GM21737 (cell line): ENCODE data around the gene F5.
A peak's percentile ranks its signal among the peaks of the same experiment; 100 is the strongest.
"Not testable (repeated sequence)": the region's sequence is repeated elsewhere in the genome, so short reads cannot be mapped to it uniquely, and the experiment has no call there.

Source experiments
- ATAC-seq: cut with Tn5 transposase; IDR thresholded peaks from one replicate; pipeline ENCODE4 v1.9.1; 2021; ENCODE audit warnings: mild to moderate bottlenecking, moderate library complexity; ENCODE audit not compliant: unreplicated experiment

Gene F5

DNA sequence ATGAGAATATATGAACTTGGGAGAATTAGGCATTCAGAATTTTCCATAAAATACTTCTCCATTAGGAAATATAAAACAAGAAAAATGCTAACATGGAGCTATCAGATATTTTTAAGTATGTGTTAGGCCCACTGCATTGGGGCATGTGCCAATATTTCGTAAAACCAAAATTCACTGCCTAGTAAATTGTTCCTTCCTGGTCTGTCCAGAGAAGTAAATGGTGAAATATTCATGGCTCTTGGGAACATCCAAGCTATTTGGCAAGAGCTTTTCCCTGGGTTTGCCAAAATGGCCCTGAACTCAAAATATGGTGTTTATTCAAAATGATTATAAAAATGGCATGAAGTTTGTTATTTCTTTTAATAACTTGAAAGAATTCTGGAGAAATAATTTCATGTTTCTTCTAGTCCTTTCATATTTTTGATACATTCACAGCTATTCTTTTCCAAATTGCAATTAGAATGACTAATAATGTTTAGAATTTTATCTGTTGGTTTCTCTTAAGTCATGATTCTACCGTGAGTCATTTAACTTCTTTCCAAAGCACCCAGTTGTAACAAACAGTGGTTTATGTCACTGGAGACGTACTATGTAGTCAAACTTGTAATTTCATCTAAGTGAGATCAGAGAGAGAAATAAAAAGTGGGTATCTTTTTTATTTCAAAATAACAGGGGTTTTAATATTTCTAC lies 74.8 kb downstream of the F5 start:
- no peak for ATAC-seq

DNA sequence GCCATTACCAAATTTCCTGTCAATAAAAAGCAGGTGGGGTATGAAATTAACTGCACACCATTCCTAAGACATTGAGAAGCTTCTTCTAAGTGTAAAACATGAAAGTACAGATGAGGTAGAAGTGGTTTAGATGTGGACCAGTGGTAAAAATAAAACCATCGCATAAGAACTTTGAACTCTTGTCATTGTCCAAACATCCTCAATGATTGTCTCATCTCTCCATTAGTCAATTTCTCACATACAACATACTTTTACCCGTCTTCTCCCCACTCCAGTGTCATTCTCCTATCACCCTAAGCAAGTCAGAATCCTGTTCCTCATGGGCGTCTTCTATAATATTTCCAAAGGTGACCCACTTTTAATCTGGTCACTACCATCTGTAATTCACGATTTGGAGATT lies 76.2 kb downstream of the F5 start:
- ATAC-seq, result no peak

DNA sequence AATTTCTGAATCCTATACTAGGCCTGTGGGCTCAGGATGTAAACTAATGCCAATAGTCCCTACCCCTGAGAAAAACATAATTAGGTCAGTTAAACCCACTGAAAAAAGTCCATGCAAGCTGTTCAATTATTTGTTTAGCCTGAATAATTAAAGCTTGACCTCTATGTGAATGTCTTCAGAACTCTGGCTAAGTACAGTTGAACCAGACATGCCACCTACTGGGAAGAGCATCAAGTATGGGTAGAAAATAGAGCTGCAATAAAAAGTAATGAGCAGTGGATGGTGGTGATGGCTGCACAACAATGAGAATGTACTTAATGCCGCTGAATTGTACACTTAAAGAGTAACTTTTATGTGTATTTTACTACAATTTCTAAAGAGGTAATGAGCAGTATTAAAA lies 76.9 kb downstream of the F5 start:
- no peak for ATAC-seq

DNA sequence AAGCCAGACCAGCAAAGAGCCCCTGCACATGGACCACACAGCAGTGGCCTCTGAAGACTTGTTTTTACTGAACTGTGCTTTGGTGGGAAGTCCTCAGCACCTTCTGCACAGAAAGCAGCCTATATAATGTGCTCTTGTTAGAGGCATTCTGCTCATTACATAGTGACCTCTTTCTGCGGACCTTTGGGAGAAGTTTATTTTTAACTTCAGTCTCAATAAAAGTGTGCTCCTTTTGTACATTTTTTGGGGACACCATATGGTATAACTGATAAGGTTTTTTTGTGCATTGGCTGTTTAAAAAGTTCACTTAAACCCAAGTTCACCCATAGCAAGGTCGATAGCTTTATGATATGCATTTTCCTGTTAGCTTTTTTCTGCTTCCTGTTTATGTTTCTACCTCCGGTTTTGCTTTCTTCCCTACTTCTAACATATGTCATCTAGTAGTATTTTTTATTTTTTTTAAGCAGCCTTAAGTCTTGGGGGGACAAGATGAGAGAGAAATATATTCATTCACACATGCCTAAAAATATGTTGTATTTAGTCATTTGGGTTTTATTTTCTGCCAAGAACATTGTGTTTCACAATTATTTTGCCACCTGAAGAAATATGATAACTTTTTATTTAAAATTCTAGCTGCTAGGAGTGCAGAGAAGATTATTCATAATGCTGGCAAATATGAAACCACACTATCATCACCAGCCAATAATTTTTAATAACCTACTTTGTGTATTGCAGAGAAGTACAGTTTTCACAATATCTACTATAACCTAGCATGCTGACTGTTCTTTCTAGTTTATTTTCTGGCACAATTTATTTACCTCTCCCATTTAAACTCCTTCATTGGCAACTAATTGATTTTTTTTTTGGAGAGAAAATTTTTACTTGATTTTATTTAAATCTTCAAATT lies 77.6 kb downstream of the F5 start:
- ATAC-seq, result no peak

DNA sequence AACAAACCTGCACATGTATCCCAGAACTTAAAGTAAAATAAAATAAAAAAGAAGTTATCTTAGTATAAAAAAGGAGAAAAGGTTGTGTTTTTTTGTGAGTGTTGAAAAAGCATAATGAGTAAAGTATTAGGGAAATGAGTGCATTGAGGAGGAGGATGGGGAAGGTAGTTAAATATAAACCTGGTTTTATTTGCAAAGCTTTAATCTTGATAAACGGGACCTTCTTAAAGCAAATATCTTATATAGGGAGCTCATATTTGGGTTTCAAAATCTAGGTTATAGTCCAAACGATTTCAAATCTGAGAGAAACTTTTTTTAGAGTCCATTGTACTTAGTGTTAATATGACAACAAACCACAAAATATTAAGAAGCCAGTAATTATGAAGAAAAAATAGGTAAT lies 78.9 kb downstream of the F5 start:
- ATAC-seq, result no peak

DNA sequence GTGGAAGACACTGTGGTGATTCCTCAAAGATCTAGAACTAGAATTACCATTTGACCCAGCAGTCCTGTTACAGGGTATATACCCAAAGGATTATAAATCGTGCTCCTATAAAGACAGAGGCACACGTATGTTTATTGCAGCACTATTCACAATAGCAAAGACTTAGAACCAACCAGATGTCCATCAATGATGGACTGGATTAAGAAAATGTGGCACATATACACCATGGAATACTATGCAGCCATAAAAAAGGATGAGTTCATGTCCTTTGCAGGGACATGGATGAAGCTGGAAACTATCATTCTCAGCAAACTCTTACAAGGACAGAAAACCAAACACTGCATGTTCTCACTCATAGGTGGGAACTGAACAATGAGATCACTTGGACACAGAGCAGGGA lies 82.7 kb downstream of the F5 start:
- not testable (repeated sequence) for ATAC-seq

DNA sequence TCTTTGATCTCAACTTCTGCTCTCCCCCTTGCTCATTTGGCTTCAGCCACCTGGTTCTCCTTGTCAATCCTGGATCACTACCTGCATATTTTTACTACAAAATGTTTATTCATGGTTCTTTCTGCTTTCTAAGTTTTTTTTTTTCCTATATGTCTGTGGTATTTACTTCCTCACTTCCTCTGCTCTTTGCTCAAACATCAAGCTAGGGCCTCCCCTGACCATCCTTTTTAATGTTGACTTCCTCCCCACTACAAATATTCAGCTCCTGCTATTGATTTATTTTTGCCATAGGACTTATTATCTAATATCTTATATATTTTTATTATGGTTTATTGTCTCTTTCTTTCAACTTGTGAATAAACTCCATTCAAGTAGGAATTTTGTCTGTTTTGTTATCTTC lies 86.5 kb downstream of the F5 start:
- no peak for ATAC-seq

DNA sequence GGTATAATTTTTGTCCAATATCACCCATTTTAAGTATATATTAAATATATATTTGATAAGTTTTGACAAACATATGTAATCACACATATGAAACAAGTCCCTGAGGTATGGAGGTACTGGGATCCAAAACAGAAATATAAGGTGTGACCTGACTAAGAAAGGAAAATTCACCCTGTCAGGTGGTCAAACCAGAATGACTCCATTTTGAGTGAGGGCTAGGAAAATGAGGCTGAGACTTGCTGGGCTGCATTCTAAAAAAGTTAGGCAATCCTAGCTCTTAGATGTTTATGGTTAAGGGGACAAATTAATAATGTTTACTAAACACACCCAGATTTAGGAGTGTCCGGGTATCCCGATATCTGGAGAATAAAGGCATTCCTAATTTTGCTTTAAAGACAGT lies 89.0 kb downstream of the F5 start:
- no peak for ATAC-seq

DNA sequence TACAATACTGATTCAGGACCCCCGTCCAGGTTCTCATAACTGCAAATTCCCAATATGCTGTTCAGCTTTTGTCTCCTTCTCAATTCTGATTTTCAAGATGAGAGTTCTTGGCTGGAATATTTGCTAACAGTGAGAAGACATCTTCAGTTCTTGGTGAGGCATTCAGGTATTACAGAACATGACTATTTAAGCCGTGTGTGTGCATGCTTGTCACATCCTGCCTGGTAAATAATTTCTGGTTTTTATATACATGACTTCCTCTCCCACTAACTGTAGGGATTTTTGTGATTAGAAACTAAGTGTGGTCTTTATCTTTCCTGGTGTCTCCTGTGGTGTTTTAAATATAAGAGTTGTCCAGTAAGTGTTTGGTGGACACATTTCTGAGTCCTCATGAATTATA lies 90.4 kb downstream of the F5 start:
- ATAC-seq, result no peak

DNA sequence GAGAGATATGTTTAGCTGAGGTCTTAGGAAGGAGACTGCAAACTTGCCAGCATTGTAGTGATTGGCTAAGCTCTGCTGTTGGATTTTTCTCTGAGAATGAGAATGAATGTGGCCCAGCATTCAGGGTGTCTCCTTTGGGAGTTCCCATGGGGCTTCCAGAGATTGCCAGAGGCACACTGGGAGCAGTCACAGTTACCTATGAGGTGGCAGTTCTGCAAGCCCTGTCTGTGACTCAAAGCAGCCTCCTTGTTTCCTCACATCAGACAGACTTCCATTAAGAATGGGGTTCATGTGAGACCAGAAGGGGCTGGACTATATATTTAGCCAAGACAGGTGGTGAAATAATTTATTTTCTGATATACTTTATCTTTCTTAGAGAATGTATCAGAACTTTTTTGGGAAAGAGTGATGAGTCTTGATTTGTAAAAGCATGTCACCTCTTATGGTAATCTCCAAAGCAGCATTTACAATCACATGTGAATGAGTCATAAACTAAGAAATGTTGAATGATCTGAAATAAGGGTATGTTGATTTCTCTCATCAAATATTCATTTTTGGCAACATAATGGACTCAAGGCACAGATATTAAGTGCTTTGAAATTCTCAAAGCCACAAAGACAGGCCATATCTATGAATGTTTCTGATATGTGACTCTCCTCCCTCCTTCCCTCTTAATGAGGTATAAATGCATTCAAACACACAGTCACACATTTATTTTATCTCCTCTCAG lies 91.1 kb downstream of the F5 start:
- ATAC-seq, result no peak

DNA sequence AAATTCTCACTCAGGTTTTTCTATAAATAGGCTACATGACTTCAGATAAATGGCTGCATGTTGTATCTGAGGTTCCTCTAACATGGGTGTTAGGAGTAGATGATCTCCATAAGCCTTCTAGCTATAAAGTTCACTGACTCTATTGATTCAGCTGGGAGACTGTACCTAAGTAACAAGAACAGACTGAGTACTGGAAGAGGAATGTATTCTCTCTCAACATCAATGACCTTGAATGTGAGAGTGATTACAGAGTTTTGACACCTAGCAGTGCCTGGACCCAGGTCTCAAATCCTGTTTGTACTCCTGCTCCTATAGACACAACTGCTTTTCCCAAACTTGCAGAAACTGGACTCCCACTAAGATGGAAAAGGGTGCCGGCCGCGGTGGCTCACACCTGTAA lies 91.9 kb downstream of the F5 start:
- ATAC-seq, result no peak

DNA sequence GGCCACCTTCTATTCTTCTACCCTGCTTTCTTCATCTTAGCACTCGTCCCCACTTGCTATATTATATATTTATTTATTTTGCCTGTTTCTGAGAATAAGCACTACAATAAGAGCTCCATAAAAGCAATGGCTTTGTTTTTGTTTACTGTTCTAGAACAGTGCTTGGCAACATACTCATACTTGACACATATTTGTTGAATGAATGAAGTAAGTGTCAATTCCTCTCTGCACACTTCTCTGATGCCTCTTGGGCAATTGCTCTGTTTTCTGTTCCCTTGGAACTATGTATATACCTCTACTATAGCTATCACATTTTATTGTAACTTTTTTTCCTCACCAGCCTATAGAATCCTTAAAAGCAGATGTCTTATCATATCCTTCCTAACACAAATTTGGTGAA lies 93.0 kb downstream of the F5 start:
- no peak for ATAC-seq

DNA sequence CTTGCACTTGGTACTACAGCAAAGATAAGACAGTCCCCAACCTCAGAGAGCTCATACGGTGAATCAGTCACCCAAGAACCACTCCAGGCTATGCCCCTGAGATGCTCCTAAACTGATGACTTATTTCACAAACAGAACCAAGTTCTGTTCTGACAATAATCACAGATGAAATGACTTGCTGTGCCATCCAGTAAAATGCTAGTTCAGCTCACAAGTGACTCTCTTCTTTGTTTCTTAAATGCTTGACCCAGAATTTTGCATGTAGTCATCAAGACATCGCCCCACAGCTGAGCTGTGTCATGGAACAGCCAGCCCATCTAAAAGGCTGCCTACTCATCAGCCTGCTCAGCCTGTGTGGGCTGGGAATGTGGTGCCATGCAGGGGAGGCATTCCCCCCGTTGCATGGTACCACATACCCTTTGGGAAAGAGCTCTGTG lies 94.4 kb downstream of the F5 start:
- peak; percentile 49 for ATAC-seq

DNA sequence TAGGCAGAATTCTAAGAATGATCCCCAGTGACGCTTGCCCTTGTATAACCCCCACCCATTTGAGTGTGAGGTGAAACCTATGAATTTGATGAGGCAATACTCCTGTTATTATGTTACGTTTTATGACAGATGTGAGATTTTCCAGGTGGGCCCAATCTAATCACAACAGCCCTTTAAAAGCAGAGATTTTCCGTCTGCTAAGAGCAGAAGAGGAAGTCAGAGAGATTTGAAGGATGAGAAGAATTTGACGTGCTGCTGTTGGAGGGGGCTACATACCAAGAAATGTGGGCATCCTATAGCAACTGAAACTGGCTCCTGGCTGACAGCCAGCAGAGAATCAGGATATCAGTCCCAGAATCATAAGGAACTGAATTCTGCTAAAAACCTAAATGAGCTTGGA lies 98.1 kb downstream of the F5 start:
- ATAC-seq, result no peak

DNA sequence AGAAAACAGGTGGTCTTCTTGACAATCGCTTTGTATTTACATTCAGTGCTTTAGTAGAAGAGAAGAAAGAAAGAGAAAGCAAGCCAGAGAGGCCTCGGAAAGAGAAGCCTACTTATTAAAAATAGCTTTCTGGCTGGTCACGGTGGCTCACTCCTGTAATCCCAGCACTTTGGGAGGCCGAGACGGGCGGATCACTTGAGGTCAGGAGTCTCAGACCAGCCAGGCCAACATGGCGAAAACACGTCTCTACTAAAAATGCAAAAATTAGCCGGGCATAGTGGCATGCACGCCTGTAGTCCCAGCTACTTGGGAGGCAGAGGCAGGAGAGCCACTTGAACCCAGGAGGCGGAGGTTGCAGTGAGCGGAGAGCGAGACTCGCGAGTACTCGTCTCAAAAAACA lies 98.7 kb downstream of the F5 start:
- ATAC-seq, result no peak

DNA sequence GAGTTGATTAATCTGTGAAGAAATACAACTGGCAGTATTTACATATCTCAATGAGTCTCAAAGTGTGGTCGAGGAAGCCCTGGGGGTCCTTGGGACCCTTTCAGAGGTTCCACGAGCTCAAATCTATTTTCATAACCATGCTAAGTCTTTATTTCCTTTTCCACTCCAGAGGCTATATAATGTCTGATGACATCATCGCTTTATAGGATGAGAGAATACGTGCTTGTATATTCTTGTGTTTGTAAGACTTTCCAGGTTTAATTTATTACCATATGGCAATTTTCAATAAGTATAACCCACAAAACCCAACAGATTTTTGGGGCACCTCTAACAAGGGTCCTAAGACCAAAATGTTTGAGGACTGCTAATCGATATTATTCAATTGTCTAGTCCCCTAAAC lies 99.1 kb downstream of the F5 start:
- no peak for ATAC-seq

DNA sequence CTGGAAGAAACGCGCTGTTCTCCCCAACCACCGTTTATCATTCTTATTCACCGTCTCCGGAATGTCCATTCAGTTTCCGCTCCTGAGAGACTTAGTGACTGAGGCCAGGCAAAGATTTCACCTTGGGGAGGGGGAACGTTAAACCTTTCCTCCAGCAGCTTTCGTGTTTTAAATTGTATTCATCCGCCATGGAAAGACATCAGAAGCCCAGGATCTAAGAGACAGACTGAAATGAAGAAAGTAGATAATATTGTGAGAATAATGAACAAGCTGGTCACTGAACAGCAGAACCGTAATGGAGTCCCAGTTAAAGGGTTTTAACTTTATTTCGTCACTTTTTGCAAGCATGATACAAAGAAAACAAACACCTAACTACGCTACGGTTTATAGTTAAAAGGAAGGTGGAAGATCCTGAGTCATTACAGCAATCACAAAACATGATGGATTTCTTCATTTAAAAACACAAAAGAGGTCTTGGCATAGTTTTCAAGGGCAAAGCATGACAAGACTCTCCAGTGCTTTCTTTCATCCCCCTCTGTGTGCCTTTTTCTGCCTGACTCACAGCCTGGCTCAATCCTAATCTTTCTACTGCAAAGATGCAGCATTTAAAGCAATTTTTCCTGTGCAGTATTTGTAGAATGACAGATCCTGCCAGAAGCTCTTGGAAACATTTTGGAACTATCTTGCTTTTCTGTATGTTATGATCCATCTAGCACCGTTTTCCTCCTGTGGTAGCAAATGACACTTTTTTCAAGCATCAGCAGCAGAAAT lies 99.8 kb downstream of the F5 start:
- no peak for ATAC-seq

DNA sequence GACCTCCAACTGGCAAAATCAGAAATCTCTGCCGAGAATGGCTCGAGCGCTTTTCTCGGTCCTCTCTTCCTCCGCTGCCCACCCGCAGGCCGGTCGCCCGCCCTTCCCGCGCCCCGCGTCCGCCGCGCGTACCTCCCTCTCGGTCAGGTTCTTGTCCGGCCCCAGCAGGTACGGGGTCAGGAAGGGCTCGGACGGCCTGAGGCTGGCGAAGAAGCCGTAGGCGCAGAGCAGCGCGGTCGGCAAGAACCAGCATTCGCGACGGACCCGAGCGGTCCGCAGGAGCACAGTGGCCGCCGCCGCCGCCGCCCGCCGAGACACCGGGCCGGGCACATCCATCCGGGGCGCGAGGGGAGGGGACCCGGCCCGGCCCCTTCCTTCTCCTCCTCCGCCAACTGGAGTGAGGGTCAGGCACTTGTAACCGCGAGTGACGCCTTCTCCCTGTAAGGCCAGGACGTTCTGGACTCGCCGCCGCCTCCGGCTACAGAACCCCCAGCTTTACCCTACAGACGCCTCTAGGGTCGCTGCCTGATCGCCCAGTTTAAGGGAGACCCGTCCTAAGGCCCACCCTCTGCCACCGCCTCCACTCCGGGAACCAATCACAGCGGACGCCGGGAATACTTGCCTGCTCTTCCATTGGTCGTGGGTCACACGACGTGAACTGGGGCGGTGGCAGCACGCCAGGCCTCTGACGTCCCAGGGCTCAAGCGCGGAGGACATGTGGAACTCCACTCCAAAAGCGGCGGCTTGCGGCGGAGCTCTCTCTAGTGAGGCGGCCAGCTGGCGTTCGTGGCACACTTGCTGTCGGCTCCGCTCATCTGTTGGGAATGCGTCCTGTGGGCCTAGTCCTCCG lies 100.6 kb downstream of the F5 start, which contains the start of gene SLC19A2:
Gene SLC19A2, minus strand, starts transcription at position 514 of the 850 bp plus-strand sequence. Its CDS starts 178 bp downstream, at position 336.
- ATAC-seq, result peak; percentile 99

DNA sequence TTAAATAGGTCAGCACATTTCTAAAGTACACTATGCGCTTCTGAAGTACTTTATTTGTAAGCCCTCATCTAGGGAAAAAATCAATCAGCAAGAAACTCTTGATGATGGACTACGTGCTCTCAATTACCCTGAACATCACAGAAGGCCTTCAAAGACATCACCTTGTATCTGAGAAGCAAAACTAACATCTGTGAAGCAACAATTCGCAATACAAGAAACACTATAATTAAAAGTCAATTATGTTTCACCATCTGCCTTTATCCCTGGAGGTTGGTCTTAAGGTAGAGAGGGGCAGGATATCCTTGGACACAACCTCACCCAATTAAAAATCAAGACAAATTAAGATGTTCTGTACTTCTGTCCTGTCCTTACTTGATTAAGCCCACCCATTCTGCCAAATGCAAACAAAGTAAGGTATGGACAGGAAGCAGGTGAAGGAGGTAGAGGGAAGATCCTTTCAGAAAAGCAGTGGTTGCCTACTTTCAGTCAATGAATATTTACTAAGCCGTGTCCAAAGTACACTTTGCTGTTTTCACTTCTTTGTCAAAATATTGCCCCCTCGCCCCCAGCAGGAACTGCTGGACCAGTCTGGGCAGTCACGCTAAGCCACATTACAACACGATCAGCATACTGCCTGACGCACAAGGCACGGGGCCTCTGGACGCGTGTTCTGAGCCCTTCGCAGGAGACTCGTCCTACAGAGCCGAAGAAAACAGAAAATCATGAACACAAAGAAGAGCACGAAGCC lies 101.4 kb downstream of the F5 start:
- ATAC-seq, result peak; percentile 21
